Ishikawa (cell line): ENCODE measurements around the gene ACSL5.

Experiments used
- CEBPB ChIP-seq: IDR thresholded peaks from 2 replicates; pipeline ENCODE4 v1.6.1; 2012
- CREB1 ChIP-seq: IDR thresholded peaks from 2 replicates; pipeline ENCODE4 v1.6.1; 2012; ENCODE audit warnings: low read depth
- EGR1 ChIP-seq: IDR thresholded peaks from 2 replicates; pipeline ENCODE4 v1.6.1; 2012
- EP300 ChIP-seq: IDR thresholded peaks from 2 replicates; pipeline ENCODE4 v1.6.1; 2012; ENCODE audit warnings: borderline replicate concordance
- FOXM1 ChIP-seq: IDR thresholded peaks from 2 replicates; pipeline ENCODE4 v1.6.1; 2012; ENCODE audit warnings: low read depth, borderline replicate concordance
- MAX ChIP-seq: IDR thresholded peaks from 2 replicates; pipeline ENCODE4 v1.6.1; 2012
- NFIC ChIP-seq: IDR thresholded peaks from 2 replicates; pipeline ENCODE4 v1.6.1; 2012
- RAD21 ChIP-seq: IDR thresholded peaks from 2 replicates; pipeline ENCODE4 v1.6.1; 2012; ENCODE audit warnings: low read depth
- REST ChIP-seq: IDR thresholded peaks from 2 replicates; pipeline ENCODE4 v1.6.1; 2012; ENCODE audit warnings: low read depth, mild to moderate bottlenecking
- TAF1 ChIP-seq: IDR thresholded peaks from 2 replicates; pipeline ENCODE4 v1.6.1; 2012; ENCODE audit warnings: low read depth, mild to moderate bottlenecking
- TCF12 ChIP-seq: IDR thresholded peaks from 2 replicates; pipeline ENCODE4 v1.6.1; 2012; ENCODE audit warnings: low read depth
- TEAD4 ChIP-seq: IDR thresholded peaks from 2 replicates; pipeline ENCODE4 v1.6.1; 2012
- USF1 ChIP-seq: IDR thresholded peaks from 2 replicates; pipeline ENCODE4 v1.6.1; 2012
- YY1 ChIP-seq: IDR thresholded peaks from 2 replicates; pipeline ENCODE4 v1.6.1; 2012; ENCODE audit warnings: low read depth
- ZBTB7A ChIP-seq: IDR thresholded peaks from 2 replicates; pipeline ENCODE4 v1.6.1; 2012; ENCODE audit warnings: low read depth

Gene ACSL5

GRCh38 chr10:112363696-112364688 lies 9.9 kb upstream of the ACSL5 start:
- TF ChIP-seq RAD21: no peak

GRCh38 chr10:112365014-112365432 lies 8.9 kb upstream of the ACSL5 start:
- TF ChIP-seq TEAD4 (no peak), USF1 (no peak), CREB1 (no peak), TCF12 (no peak), TAF1 (no peak), EP300 (no peak), RAD21 (no peak), NFIC (no peak)

- TF ChIP-seq TEAD4 (no peak), ZBTB7A (no peak), REST (no peak), EP300 (no peak), CREB1 (no peak), EGR1 (no peak), CEBPB (no peak), MAX (no peak)
These were observed 8.5 kb upstream of the ACSL5 start for GRCh38 chr10:112365451-112365850.

GRCh38 chr10:112366992-112367391 lies 6.9 kb upstream of the ACSL5 start:
- TF ChIP-seq RAD21 (no peak), YY1 (no peak), ZBTB7A (no peak), FOXM1 (no peak), TAF1 (no peak), NFIC (no peak), TEAD4 (no peak)

GRCh38 chr10:112367516-112367915 lies 6.4 kb upstream of the ACSL5 start:
- TF ChIP-seq YY1 (no peak), RAD21 (no peak), NFIC (no peak), FOXM1 (no peak), TCF12 (no peak), EGR1 (no peak), CREB1 (no peak)

- TF ChIP-seq RAD21: no peak
- no peak for TF ChIP-seq USF1
- no peak for TF ChIP-seq YY1
- TF ChIP-seq FOXM1: no peak
- TF ChIP-seq CREB1: no peak
These were observed 4.2 kb upstream of the ACSL5 start for GRCh38 chr10:112369495-112370423.

- no peak for TF ChIP-seq TCF12
- no peak for TF ChIP-seq REST
- TF ChIP-seq USF1: no peak
- no peak for TF ChIP-seq TAF1
- TF ChIP-seq CEBPB: no peak
- TF ChIP-seq YY1: no peak
- no peak for TF ChIP-seq ZBTB7A
- TF ChIP-seq NFIC: no peak
- TF ChIP-seq CREB1: no peak
- TF ChIP-seq EP300: no peak
- TF ChIP-seq EGR1: no peak
- no peak for TF ChIP-seq TEAD4
- no peak for TF ChIP-seq FOXM1
- TF ChIP-seq RAD21: no peak
- TF ChIP-seq MAX: no peak
These were observed 3.5 kb upstream of the ACSL5 start for GRCh38 chr10:112370424-112370819.
